HG03097 (cell line): Measurements from ENCODE around the gene KRTAP12-4.
"Not testable (repeated sequence)": the region's sequence is repeated elsewhere in the genome, so short reads cannot be mapped to it uniquely, and the experiment has no call there.

ENCODE experiments used
- ATAC-seq: cut with Tn5 transposase; IDR thresholded peaks from one replicate; pipeline ENCODE4 v1.9.1; 2021; ENCODE audit not compliant: unreplicated experiment, low FRiP score

Gene KRTAP12-4, protein sequence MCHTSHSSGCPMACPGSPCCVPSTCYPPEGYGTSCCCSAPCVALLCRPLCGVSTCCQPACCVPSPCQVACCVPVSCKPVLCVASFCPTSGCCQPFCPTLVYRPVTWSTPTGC

DNA sequence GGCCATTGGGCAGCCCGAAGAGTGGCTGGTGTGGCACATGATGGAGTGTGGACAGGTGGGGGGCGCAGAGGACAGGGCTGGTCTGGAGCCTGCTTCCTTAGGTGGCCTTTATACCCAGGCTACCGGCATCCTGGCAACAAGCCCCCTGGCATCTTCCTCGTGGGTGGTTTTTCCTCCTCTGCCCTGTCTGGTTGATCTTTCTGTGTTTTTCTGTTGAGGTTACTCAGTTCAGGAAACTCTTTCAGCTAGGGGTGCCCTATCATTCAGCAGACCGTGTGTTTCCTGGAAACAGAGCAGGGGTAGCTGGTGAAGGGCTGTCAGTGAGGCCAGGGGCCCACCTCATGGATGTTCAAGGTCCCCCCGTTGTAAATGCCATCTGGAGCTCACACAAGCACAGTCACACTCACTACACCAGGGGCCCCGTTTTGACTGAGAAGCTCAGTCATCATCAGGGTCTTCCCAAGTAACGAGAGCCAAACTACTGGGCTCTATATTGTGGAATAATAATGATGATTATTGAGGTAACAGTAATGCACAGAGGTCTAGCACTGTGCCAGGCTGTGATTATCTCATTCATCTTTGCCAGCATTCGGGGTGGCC lies at the start of gene KRTAP12-4:
TSS of gene KRTAP12-4 (minus strand) at position 84 of the 600 bp plus-strand sequence. CDS start at position 39, 45 bp downstream.
- no peak for ATAC-seq

GRCh38 chr21:44703731-44704635 lies 49.5 kb upstream of the KRTAP12-4 start:
- ATAC-seq = no peak

DNA sequence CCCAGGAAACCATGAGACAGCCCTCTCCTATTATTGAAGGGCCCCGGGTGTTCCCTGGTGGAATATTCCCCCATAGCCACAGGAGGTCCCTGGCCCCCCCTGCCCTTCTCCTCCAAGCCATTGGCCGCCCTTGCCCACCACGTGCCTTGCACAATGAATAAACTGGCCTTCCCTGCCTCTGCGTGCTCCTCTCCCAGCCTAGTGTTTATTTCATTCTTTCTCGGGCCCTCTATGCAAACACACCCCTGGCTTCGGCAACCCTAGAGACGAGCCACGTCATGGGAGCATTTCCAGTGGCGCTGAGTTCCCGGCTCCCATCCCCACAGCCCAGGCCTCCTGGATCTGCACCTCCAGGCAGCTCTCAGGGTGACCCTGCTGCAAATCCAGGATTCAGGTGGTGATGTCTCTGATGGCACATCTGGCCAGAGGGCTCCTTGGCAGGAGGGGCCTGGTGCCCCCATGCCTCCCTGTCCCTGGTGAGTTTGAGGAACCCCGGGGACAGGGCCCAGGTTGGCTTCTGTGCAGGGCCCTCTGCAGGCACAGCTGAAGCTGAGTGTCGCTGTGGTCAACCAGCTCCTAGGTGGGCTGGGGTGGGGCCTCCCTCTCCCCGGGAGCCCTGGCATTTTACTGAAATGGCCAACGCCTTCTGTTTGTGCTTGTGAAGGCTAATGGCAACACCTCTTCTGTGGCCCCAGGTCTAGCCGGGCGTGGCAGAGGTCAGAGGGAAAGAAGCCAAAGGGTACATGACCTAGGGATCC lies 48.7 kb upstream of the KRTAP12-4 start:
- ATAC-seq = no peak

DNA sequence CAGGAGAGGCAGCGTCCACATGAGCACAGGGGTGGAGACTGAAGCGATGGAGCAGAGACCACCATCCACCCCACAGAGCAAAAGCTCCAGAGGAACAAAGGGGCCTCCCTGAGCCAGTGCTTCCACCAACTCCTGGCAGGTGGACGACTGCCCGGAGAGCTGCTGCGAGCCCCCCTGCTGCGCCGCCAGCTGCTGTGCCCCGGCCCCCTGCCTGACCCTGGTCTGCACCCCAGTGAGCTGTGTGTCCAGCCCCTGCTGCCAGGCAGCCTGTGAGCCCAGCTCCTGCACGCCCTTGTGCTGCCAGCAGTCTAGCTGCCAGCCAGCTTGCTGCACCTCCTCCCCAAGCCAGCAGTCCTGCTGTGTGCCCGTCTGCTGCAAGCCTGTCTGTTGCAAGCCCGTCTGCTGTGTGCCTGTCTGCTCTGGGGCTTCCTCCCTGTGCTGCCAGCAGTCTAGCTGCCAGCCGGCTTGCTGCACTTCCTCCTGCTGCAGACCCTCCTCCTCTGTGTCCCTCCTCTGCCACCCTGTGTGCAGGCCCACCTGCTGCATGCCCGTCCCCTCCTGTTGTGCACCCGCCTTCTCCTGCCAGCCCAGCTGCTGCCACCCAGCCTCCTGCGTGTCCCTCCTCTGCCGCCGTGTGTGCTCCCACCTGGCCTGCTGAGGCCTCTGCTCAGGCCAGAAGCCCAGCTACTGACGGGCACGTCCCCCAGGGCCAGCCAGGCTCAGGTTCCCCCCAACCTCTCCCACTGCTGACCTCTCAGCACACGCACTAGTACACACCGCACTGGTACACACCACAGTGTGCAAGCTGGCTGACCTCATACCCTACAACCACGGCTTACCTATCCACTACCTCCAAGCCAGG lies 47.9 kb upstream of the KRTAP12-4 start:
- no peak for ATAC-seq

- ATAC-seq = no peak
Measured at GRCh38 chr21:44701541-44701940, 47.1 kb upstream of the KRTAP12-4 start.

DNA sequence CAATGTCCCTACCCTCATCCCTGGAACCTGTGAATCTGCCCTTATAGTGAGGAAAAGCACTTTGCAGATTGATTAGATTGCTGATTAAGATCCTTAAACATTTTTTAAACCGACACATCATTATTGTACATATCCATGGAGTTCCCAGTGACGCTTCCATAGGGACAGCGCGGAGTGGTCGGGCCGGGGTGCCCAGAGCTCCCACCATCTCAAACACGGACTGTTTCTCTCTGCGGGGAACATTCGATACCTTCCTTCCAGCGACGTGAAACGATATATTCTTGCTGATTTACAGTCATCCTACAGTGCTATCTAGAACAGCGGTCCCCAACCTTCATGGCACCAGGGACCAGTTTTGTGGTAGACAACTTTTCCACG lies 46.6 kb upstream of the KRTAP12-4 start:
- no peak for ATAC-seq

GRCh38 chr21:44700101-44701022 lies 45.9 kb upstream of the KRTAP12-4 start:
- ATAC-seq = no peak

DNA sequence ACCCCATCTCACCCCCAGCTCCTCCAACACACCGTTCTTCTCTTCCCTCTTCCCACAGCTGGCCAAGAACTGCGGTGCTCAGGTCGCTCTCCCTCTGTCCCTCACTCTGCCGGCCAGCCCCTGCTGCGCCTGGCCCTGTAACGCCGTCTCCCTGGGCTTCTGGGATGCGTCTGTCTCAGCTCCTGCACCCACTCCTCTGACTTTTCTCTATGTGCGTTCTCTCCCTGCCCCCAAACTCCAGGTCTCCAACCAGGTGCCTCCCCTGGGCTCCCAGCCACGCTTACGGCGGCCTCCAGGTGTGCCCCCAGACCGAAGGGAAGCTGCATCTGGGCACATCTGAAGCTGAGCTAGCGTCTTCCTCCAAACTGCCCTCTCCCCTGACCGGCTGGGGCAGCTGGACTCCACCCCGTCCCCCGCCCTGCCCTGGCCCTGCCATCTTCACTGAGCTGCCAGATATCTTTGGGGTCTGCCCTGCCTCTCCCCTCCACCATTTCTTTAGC lies 45.1 kb upstream of the KRTAP12-4 start:
- no peak for ATAC-seq

- no peak for ATAC-seq
Measured at GRCh38 chr21:44697811-44698734, 43.6 kb upstream of the KRTAP12-4 start.

- not testable (repeated sequence) for ATAC-seq
Measured at GRCh38 chr21:44697172-44697810, 42.8 kb upstream of the KRTAP12-4 start, which contains the start of gene KRTAP10-12. KRTAP10-12 (plus strand) TSS chr21:44697172; CDS start chr21:44697202, 30 bp downstream.

DNA sequence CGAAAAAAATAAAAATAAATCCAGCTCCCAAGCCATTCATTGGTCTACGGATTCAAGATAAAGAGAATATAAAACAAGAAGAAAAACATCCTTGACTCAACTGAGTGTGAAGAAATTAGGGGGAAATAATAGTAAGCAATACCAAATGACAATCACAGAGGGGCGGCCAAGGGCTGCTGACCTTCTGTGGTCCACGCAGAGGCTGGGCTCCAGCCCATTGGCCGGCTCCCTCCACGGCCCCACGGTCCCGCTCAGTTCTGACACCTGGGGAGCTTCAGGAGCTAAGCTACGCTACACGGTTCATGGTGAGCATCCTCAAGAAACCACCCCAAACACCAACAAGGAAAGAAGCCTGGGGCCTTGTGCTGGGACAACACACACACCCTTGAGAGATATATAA lies 42.1 kb upstream of the KRTAP12-4 start:
- no peak for ATAC-seq

DNA sequence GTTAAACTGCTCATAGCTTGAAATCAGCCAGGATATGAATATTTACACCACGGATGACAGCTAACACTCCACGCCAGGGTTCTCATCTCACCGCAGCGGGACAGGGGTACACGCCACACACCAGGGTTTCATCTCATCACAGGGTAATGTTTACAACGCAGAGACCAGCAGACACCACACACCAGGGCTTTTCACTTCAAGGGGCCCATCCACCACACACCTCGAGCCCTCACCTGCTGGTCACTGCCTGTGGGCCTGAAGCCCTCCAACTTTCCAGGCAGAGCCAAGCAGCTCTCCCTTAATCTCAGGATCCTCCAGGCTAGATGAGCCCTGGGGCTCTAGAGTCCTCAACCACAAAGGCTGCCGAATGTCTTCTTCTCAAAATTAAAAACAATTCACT lies 41.2 kb upstream of the KRTAP12-4 start:
- no peak for ATAC-seq

DNA sequence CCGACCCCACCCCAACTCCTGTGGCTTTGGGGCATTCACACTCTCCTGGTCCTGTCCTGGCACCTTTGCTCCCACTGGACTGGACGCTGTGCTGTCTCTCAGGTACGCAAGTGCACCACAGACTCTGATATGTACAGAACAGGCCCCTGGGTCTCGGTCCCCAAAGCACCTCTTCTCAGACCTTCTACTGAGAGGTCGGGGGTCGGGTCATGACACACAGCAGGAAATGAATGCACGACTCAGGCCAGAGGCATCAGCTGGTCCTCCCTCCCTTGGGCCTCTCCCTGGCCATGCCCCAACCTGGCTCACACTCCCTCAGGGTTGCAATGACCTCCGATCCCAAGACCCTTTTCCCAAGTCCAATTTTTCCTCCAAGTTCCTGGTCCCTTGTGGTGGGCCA lies 40.7 kb upstream of the KRTAP12-4 start:
- no peak for ATAC-seq

DNA sequence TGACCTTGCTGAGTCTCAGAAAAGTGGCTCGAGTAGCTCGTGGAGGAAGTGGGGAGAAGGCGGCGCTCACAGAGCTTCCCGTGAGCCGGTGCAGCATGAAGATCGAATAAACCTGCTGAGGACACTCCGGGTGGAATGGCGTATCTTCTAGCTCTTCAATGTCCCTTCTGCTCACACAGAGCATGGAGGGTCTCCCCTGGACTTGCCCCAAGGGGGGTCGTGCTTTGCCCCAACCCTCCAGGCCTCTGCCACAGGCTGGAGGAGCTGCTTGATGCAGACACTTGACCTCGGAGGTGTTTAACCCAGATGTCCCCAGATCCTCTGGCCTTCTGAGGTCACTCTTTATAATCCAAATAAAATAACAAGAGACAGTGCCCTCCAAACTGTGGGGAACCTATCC lies 40.3 kb upstream of the KRTAP12-4 start:
- no peak for ATAC-seq

GRCh38 chr21:44692798-44693512 lies 38.5 kb upstream of the KRTAP12-4 start:
- no peak for ATAC-seq

DNA sequence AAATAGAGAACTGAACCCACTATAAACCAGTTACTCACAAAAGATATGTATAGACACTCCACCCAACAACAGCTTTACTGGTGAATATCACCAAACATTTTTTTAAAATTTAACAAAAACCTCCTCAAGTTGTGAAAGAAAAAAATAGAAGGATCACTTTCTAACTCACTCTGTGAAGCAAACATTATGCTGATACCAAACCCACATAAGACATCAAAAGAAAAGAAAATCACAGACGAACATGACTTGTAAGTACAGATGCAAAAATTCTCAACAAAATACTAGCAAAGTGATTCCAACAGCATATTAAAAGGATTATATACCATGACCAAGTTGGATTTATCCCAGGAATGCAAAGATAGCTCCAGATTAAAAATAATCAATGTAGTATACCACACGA lies 37.2 kb upstream of the KRTAP12-4 start:
- no peak for ATAC-seq

- not testable (repeated sequence) for ATAC-seq
Measured at GRCh38 chr21:44689740-44690139, 35.3 kb upstream of the KRTAP12-4 start.
